NCI-H187 (cell line): ENCODE measurements around the gene AHI1.
"Not testable (repeated sequence)": the region's sequence is repeated elsewhere in the genome, so short reads cannot be mapped to it uniquely, and the experiment has no call there.

ENCODE experiments used
- DNase-seq, 2 experiments: peaks; one replicate each; lab custom pipeline; 2025; lab: John Stamatoyannopoulos, UW

Gene AHI1

DNA sequence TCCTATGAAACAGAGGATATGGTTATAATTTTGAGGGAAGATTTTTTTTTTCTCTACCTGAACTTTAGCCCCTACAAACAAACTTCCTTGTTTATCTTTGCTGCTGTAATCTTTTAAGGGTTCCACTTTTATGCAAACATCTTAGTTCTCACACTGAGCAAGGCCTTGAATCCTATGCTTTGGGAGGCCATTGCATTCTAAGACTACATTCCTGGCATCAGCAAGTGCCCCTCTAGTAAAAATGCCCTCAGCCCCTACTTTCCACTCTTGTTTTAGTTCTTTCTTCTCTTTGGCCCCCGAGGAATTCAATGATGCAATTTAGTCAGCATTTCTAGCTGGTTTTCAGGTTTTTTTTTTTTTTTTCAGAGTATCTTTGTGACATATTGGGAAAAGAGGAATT is 8.1 kb upstream of the AHI1 start:
- DNase-seq: no peak

GRCh38 chr6:135505222-135505621 is 7.7 kb upstream of the AHI1 start:
- DNase-seq: no peak

DNA sequence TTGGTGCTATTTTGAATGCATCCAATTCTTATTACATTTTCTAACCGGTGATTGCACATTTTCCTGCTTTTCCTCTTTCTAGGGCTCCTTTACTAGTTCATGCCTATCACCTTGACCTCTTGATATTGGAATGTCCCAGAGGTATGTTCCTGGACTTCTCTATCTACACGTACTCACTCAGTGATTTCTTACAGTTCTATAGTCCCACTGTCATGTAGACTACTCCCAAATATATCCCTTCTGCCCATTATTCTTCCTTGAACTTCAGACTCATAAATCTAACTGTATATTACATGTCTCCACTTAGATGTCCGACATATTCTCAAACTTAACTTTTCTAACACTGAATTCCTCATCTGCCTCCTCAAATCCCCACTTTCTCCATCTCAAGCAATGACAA is 7.2 kb upstream of the AHI1 start:
- no peak for DNase-seq

- DNase-seq: no peak
Measured at GRCh38 chr6:135503703-135504475, 6.3 kb upstream of the AHI1 start.

DNA sequence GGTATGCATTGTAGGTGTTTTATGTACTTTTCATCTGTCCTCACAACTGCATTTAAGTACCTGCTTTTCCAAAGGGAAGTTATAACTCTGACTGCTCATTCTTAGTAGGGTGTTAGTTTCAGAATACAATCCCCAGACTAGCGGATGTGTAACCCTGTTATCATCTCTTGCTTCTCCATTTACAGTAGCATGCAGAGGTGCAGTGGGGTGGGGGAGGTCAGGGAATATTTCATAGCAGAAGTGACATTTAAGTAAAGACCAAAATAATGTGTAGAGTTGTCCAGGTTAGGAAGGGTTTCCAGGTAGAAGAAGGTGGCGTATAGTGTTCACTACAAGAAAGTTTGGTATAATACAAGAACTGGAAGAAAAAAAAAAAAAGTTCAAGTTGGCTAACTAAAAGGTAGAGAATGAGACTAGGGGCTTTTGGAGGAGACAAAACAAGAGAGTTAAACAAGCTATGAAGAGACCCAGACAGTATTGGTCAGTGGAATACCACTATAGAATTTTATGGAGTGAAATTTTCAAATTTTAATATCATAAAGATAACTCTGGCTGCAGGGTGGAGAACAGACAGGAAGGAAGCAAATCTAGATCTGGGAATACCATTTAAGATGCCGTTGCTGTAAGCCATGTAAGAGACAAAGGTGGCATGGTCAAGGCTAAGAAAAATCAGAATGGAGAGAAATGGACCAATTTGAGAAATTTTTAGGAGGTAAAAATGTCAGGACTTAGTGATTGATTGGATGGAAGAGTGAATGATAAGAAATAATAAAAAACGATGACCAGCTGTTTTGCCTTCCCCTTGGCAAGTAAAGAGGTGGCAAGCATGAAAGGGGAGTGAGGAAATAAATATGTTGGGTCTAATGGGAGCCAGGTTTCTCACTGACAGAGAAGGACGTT is 2.2 kb upstream of the AHI1 start:
- no peak for DNase-seq

GRCh38 chr6:135498185-135498841 is 773 bp upstream of the AHI1 start:
- peak in 1 of 2 experiments; percentile 71 for DNase-seq

GRCh38 chr6:135496800-135497411 is 634 bp downstream of the AHI1 start:
- no peak for DNase-seq

DNA sequence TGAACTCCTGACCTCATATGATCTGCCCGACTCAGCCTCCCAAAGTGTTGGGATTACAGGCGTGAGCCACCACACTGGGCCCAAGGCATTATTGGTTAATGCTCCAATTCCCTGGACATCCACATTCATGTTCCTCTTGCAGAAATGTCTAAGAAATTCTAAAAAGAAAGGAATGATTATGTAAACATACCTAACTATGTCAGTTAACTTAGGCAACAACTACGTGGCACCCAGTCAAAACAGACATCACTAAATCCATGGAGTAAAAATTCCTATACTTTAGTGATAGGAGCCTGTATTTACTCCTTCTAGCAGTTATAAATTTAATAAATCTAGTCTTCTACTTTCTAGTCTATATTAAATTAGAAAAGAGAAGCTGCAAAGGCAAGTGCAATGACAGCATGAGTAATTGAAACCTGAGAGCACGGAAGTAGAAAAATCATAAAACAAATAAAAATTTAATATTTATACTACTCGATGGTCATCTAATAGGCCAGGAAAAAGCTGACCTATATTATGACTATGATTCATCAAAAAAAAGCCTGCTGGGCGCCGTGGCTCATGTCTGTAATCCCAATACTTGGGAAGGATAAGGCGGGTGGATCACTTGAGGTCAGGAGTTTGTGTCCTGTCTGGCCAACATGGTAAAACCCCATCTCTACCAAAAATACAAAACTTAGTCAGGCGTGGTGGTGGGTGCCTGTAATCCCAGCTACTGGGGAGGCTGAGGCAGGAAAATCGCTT is 4.2 kb downstream of the AHI1 start:
- no peak for DNase-seq

- DNase-seq: no peak
Measured at GRCh38 chr6:135490381-135490780, 7.2 kb downstream of the AHI1 start.

- DNase-seq: no peak
Measured at GRCh38 chr6:135488023-135488422, 9.5 kb downstream of the AHI1 start.

DNA sequence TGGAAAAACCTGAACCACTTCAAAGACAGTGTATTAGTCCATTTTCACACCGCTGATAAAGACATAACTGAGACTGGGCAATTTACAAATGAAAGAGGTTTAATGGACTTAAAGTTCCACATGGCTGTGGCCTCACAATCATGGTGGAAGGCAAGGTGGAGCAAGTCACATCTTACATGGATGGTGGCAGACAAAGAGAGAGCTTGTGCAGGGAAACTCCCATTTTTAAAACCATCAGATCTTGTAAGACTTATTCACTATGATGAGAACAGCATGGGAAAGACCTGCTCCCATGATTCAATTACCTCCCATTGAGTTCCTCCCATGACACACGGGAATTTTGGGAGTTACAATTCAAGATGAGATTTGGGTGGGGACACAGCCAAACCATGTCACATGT is 13.6 kb downstream of the AHI1 start:
- not testable (repeated sequence) for DNase-seq

GRCh38 chr6:135481783-135482369 is 15.7 kb downstream of the AHI1 start:
- DNase-seq: no peak

- no peak for DNase-seq
Measured at GRCh38 chr6:135479601-135480000, 17.9 kb downstream of the AHI1 start.

DNA sequence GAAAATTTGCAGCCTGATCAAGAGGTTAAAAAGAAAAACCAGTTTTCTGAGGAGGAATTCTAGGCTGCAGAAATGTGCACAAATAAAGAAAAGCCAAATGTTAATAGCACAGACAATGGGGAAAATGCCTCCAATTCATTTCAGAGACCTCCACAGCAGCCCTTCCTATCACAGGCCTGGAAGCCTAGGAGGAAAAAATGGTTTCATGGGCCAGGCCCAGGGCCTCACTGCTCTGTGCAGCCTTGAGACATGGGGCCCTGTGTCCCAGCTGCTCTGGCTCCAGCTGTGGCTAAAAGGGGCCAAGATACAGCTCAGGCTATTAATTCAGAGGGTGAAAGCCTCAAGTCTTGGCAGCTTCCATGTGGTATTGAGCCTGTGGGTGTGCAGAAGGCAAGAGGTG is 18.9 kb downstream of the AHI1 start:
- no peak for DNase-seq

DNA sequence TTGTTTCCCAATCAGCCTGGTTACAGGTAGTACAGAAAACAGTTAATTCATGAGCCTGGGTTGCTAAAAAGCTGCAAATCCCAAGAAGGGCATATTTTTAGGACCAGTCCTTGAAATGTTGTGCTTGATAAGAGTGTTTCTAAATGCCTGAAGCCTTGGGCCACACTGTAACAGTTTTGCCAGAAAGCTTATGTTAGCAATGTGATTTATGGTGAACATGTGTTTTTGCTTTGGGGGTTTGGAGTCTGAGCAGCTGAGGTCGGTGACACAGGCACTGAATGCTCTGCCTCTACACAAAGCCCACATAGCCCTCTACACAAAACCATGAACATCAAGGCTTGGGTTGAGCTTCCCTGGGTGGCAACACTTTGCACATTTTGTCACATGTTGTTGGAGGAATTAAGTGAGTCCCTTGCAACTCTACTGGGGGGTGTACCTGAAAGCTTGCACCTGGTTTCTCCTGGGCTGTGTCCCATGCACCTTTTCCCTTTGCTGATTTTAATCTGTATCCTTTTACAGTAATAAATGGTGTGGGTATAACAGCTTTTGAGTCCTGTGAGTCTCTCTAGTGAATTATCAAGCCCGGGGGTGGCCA is 22.2 kb downstream of the AHI1 start:
- DNase-seq: no peak

- DNase-seq: no peak
Measured at GRCh38 chr6:135474362-135474761, 23.2 kb downstream of the AHI1 start.

DNA sequence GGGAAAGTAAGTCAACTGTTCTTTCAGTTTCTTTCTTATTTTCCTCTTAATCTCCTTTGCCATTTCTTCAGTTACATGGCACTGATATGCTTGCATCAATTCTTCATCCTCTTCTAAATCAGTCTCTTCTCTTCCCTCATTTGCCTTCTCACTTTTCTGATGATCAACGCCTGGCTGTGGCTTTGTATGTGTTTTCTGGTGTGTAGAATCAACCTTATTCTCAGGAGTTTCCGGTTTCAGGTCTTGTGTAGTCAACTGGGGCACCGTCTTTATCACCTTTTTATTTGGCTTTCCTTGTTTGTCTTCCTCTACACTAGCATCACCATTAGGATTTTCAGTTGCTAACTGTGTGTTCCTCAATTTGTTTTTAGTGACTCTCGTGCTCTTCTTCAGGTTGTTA is 31.6 kb downstream of the AHI1 start:
- DNase-seq: no peak

- DNase-seq: no peak
Measured at GRCh38 chr6:135465307-135465706, 32.2 kb downstream of the AHI1 start.

- DNase-seq: no peak
Measured at GRCh38 chr6:135464634-135465033, 32.9 kb downstream of the AHI1 start.

GRCh38 chr6:135461208-135461607 is 36.3 kb downstream of the AHI1 start:
- no peak for DNase-seq

DNA sequence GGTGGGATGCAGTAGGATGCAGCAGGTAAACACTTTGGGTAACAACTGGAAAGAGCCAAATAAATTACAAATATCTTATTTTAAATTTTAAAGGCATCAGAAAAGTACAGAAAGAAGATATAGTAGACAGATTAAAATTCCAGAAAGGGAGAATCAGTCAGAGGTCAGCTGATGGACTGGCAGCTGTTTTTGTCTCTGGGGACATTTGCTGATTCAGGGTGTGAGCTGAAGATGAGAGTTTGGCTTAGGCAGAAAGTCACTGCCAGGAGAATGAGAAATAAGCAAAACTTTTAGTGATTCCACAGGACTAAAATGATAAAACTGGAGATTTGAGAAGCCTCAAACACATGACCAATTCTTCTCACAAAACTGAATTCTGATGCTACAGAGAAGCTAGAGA is 39.5 kb downstream of the AHI1 start:
- no peak for DNase-seq
